Activated naive CD4-positive, alpha-beta T cell treated with anti-CD3 and anti-CD28 coated beads, Interleukin-2, amount 10 ng/mL, durations not matched to agents 7 days and 5 days (primary cell): ENCODE data around the gene CTRB1.
"Not testable (repeated sequence)": the region's sequence is repeated elsewhere in the genome, so short reads cannot be mapped to it uniquely, and the experiment has no call there.

Source experiments
- CTCF ChIA-PET: fragments of 350-600 bp; sonication (Branson Sonifier 250); formaldehyde crosslinking; loops from one replicate; lab custom pipeline; 2021; ENCODE audit warnings: antibody characterized with exemption; lab: Charles Lee
- DNase-seq: peaks from one replicate; pipeline ENCODE4 v3.0.0-alpha.2; 2020
- H3K27ac Mint-ChIP-seq: one replicate; pipeline ENCODE4 v1.8.0; 2021; ENCODE audit warnings: mild to moderate bottlenecking, moderate library complexity, mixed read lengths
- H3K27me3 Mint-ChIP-seq: one replicate; pipeline ENCODE4 v1.8.0; 2021; ENCODE audit warnings: mild to moderate bottlenecking, mixed read lengths
- H3K36me3 Mint-ChIP-seq: one replicate; pipeline ENCODE4 v1.8.0; 2021; ENCODE audit warnings: mixed read lengths
- H3K4me1 Mint-ChIP-seq: one replicate; pipeline ENCODE4 v1.8.0; 2021; ENCODE audit warnings: mixed read lengths
- H3K4me3 Mint-ChIP-seq: one replicate; pipeline ENCODE4 v1.8.0; 2021; ENCODE audit warnings: mild to moderate bottlenecking, moderate library complexity, mixed read lengths
- H3K9me3 Mint-ChIP-seq: one replicate; pipeline ENCODE4 v1.8.0; 2021; ENCODE audit warnings: mixed read lengths

Gene CTRB1

GRCh38 chr16:75195811-75196790, 22.7 kb upstream of the CTRB1 start:
- no peaks in the 10 kb centered on the region for H3K9me3 Mint-ChIP-seq
- peaks cover 53% of the 10 kb centered on the region for H3K27me3 Mint-ChIP-seq
- no peaks in the 10 kb centered on the region for H3K36me3 Mint-ChIP-seq
- H3K27ac Mint-ChIP-seq: no peak overlapping the region
- CTCF ChIA-PET: interaction anchor here (1.5 to 1.6 kb wide), 3 partner anchors 38 to 591 kb away, joined by 3 to 5 read pairs (median 5); no protein-coding TSS in a partner anchor
- no peak overlapping the region for H3K4me3 Mint-ChIP-seq
- no peak for DNase-seq
- peaks cover 9% of the 10 kb centered on the region for H3K4me1 Mint-ChIP-seq

GRCh38 chr16:75196836-75197235, 22.0 kb upstream of the CTRB1 start:
- DNase-seq: no peak
- Mint-ChIP-seq H3K27ac (no peak overlapping the region), H3K36me3 (no peaks in the 10 kb centered on the region), H3K27me3 (peaks cover 52% of the 10 kb centered on the region), H3K9me3 (no peaks in the 10 kb centered on the region), H3K4me3 (no peak overlapping the region), H3K4me1 (peaks cover 15% of the 10 kb centered on the region)
- CTCF ChIA-PET: interaction anchor here (1.0 to 1.7 kb wide), 5 partner anchors 37 to 590 kb away, joined by 3 to 5 read pairs (median 4); no protein-coding TSS in a partner anchor

GRCh38 chr16:75197522-75198134, 21.2 kb upstream of the CTRB1 start:
- H3K27me3 Mint-ChIP-seq: peaks cover 52% of the 10 kb centered on the region
- peaks cover 17% of the 10 kb centered on the region for H3K4me1 Mint-ChIP-seq
- CTCF ChIA-PET: interaction anchor here (1.0 to 4.9 kb wide), 10 partner anchors 22 to 590 kb away, joined by 3 to 31 read pairs (median 4); partner anchors contain the start of gene CTRB1
- H3K27ac Mint-ChIP-seq: no peak overlapping the region
- H3K36me3 Mint-ChIP-seq: no peaks in the 10 kb centered on the region
- no peak overlapping the region for H3K4me3 Mint-ChIP-seq
- DNase-seq: no peak
- no peaks in the 10 kb centered on the region for H3K9me3 Mint-ChIP-seq

- no peak for DNase-seq
- Mint-ChIP-seq H3K9me3 (no peaks in the 10 kb centered on the region), H3K27me3 (peaks cover 52% of the 10 kb centered on the region), H3K4me3 (no peak overlapping the region), H3K4me1 (peaks cover 17% of the 10 kb centered on the region), H3K27ac (no peak overlapping the region), H3K36me3 (no peaks in the 10 kb centered on the region)
- CTCF ChIA-PET: interaction anchor here (1.0 to 4.9 kb wide), 12 partner anchors 8 to 488 kb away, joined by 3 to 31 read pairs (median 4); partner anchors contain the start of gene CTRB1
Observed at GRCh38 chr16:75198135-75198600, 20.6 kb upstream of the CTRB1 start.

- Mint-ChIP-seq H3K36me3 (no peaks in the 10 kb centered on the region), H3K27ac (no peak overlapping the region), H3K4me3 (no peak overlapping the region), H3K4me1 (peaks cover 17% of the 10 kb centered on the region), H3K27me3 (peaks cover 36% of the 10 kb centered on the region), H3K9me3 (no peaks in the 10 kb centered on the region)
- CTCF ChIA-PET: interaction anchor here (0.6 to 4.9 kb wide), 5 partner anchors 13 to 183 kb away, joined by 3 to 31 read pairs (median 3); partner anchors contain the start of gene CTRB1
- no peak for DNase-seq
Observed at GRCh38 chr16:75202069-75202590, 16.7 kb upstream of the CTRB1 start.

- H3K27ac Mint-ChIP-seq: no peak overlapping the region
- no peak overlapping the region for H3K4me3 Mint-ChIP-seq
- CTCF ChIA-PET: interaction anchor here (0.7 to 1.2 kb wide), 2 partner anchors 31 to 268 kb away, joined by 4 read pairs; no protein-coding TSS in a partner anchor
- H3K27me3 Mint-ChIP-seq: peaks cover 27% of the 10 kb centered on the region
- peaks cover 17% of the 10 kb centered on the region for H3K4me1 Mint-ChIP-seq
- H3K9me3 Mint-ChIP-seq: no peaks in the 10 kb centered on the region
- no peak for DNase-seq
- H3K36me3 Mint-ChIP-seq: no peaks in the 10 kb centered on the region
Observed at GRCh38 chr16:75203096-75203495, 15.7 kb upstream of the CTRB1 start.

GRCh38 chr16:75203667-75204409, 14.9 kb upstream of the CTRB1 start:
- Mint-ChIP-seq H3K4me1 (peaks cover 17% of the 10 kb centered on the region), H3K27ac (no peak overlapping the region), H3K27me3 (peaks cover 24% of the 10 kb centered on the region), H3K36me3 (no peaks in the 10 kb centered on the region), H3K4me3 (no peak overlapping the region), H3K9me3 (no peaks in the 10 kb centered on the region)
- no peak for DNase-seq
- CTCF ChIA-PET: interaction anchor here (0.7 to 1.2 kb wide), 2 partner anchors 30 to 267 kb away, joined by 4 read pairs; no protein-coding TSS in a partner anchor

- Mint-ChIP-seq H3K4me1 (peaks cover 16% of the 10 kb centered on the region), H3K36me3 (no peaks in the 10 kb centered on the region), H3K27me3 (peaks cover 24% of the 10 kb centered on the region), H3K27ac (no peak overlapping the region), H3K9me3 (no peaks in the 10 kb centered on the region), H3K4me3 (no peak overlapping the region)
- CTCF ChIA-PET: no interaction called here
- no peak for DNase-seq
Observed at GRCh38 chr16:75204410-75204758, 14.4 kb upstream of the CTRB1 start.

GRCh38 chr16:75204905-75205304, 13.9 kb upstream of the CTRB1 start:
- H3K4me3 Mint-ChIP-seq, CTCF ChIA-PET, H3K36me3 Mint-ChIP-seq, DNase-seq, H3K27ac Mint-ChIP-seq, H3K9me3 Mint-ChIP-seq: not testable (repeated sequence)
- H3K27me3 Mint-ChIP-seq: peaks cover 23% of the 10 kb centered on the region
- peaks cover 15% of the 10 kb centered on the region for H3K4me1 Mint-ChIP-seq

GRCh38 chr16:75205438-75205837, 13.3 kb upstream of the CTRB1 start:
- H3K9me3 Mint-ChIP-seq, DNase-seq, H3K27ac Mint-ChIP-seq, H3K4me3 Mint-ChIP-seq, CTCF ChIA-PET, H3K36me3 Mint-ChIP-seq: not testable (repeated sequence)
- Mint-ChIP-seq H3K4me1 (peaks cover 13% of the 10 kb centered on the region), H3K27me3 (peaks cover 18% of the 10 kb centered on the region)

GRCh38 chr16:75205961-75206748, 12.6 kb upstream of the CTRB1 start:
- not testable (repeated sequence) for H3K36me3 Mint-ChIP-seq, H3K4me1 Mint-ChIP-seq, DNase-seq, H3K4me3 Mint-ChIP-seq, H3K27ac Mint-ChIP-seq, H3K9me3 Mint-ChIP-seq
- peaks cover 12% of the 10 kb centered on the region for H3K27me3 Mint-ChIP-seq
- CTCF ChIA-PET: interaction anchor here (0.6 kb wide), 1 partner anchor 28 kb away, joined by 4 read pairs; no protein-coding TSS in a partner anchor

GRCh38 chr16:75206749-75207451, 11.9 kb upstream of the CTRB1 start, which contains the start of gene CTRB2:
Gene CTRB2, minus strand, starts transcription at chr16:75207161. Its CDS starts 20 bp downstream, at chr16:75207141.
- H3K4me1 Mint-ChIP-seq: peaks cover 2% of the 10 kb centered on the region
- H3K27me3 Mint-ChIP-seq: peaks cover 9% of the 10 kb centered on the region
- H3K36me3 Mint-ChIP-seq: no peaks in the 10 kb centered on the region
- no peak within 1 kb of the TSS for H3K4me3 Mint-ChIP-seq
- no peaks in the 10 kb centered on the region for H3K9me3 Mint-ChIP-seq
- H3K27ac Mint-ChIP-seq: no peak within 1 kb of the TSS
- CTCF ChIA-PET: no interaction called here
- no peak for DNase-seq
